Pancreas (tissue), 10 donors: ENCODE results near the gene CHD1. TPM values are rescaled to one million over a fixed set of nuclear protein-coding genes. Genes with fewer than 3 reads are reported as not detected.
A peak's percentile ranks its signal among the peaks of the same experiment; 100 is the strongest.

ENCODE experiments used
- ATAC-seq, 4 donors: fragments of 200-7000 bp; cut with Tn5 transposase; one replicate each; pipeline versions ENCODE4 v1.8.0 to v1.9.1; 2020; ENCODE audit warnings: mild to moderate bottlenecking in 4 of 4, moderate library complexity in 4 of 4
- DNase-seq, 6 donors: peaks; one replicate each; pipeline ENCODE4 v3.0.0-alpha.2; 2020
- FAIRE-seq: peaks from 2 replicates; lab custom pipeline; 2012; peaks lifted over from hg19 to GRCh38; lab: Jason Lieb, UNC
- H3K27ac ChIP-seq, 4 donors: fragments of 200-600 bp; sonication (generic); 1 replicate in 3 of 4; 2 replicates in 1 of 4; pipeline versions ENCODE4 v1.5.0 to v1.8.0; 2020
- H3K27me3 ChIP-seq, 4 donors: fragments of 200-600 bp; one replicate each; pipeline ENCODE4 v1.8.0; 2021
- H3K36me3 ChIP-seq, 3 donors: fragments of 200-600 bp; sonication (generic) in 1 of 3; one replicate each; pipeline versions ENCODE4 v1.5.0 to v1.8.0; 2020 to 2021
- H3K4me1 ChIP-seq, 3 donors: fragments of 200-600 bp; one replicate each; pipeline ENCODE4 v1.8.0; 2021
- H3K4me3 ChIP-seq, 4 donors: fragments of 200-600 bp; sonication (generic) in 2 of 4; one replicate each; pipeline versions ENCODE4 v1.5.0 to v1.8.0; 2020 to 2021
- H3K9me3 ChIP-seq, 4 donors: fragments of 200-600 bp; one replicate each; pipeline ENCODE4 v1.8.0; 2021
- CTCF ChIP-seq, 4 donors: fragments of 200-600 bp; sonication (generic) in 3 of 4; IDR thresholded peaks; one replicate each; pipeline versions ENCODE4 v1.5.0 to v1.8.0; 2021; ENCODE audit warnings: antibody characterized with exemption in 4 of 4
- WGBS, 2 donors: extraction: QIAGEN DNeasy Blood & Tissue Kit; methylation state at CpG; one replicate each; pipeline ENCODE4 v1.1.7; 2013; 5-methylcytosine and 5-hydroxymethylcytosine counted together
- intact Hi-C, 3 donors: fragments of 100-400 bp; cut with DNase I; formaldehyde crosslinking; loops; one replicate each; pipeline versions ENCODE4 v1.11.1 to v1.14.2; 2022
- polyA plus RNA-seq, 2 donors: library from polyadenylated mRNA; stranded (reverse); fragments of 200-250 nt; gene quantifications; one replicate each; pipeline ENCODE4 v1.2.3, GENCODE V29; 2013
- total RNA-seq, 6 donors: library from RNA; stranded (reverse); fragmentation: NEBNext Ultra II Directional in 4 of 6; extraction: Animal tissue kit (Norgen Biotek cat#: 25700) in 4 of 6; gene quantifications; one replicate each; pipeline versions ENCODE4 v1.2.1 to v1.2.4, GENCODE V29; 2021 to 2023
- donor health status: healthy with polysubstance abuse.
- donor health status: DM: no; HTN: no; CAD: no; lungs with moderate emphysema.
- donor health status: DM: no; HTN: no; CAD: no.
- donor health status: control.
- donor health status: control.
- donor health status: Bipolar disorder and iron deficiency.
- donor health status: DM: yes; HTN: yes; CAD: no.
- donor health status: DM: no; HTN: no; CAD: no.
- donor health status: DM: no; HTN: no; CAD: no.
- donor health status: DM: yes; HTN: yes; CAD: no.

Gene CHD1
- total and polyA plus RNA-seq, 8 donors, result 10.1 to 20.7 (median 12.4) TPM

GRCh38 chr5:98930972-98931762, 2.4 kb upstream of the CHD1 start:
- Histone ChIP-seq H3K9me3 (no peaks in the 10 kb centered on the region), H3K4me1 (peaks cover 5 to 22% (median 15%) of the 10 kb centered on the region in 3 donors), H3K36me3 (no peaks in the 10 kb centered on the region), H3K27ac (no peak overlapping the region), H3K27me3 (no peaks in the 10 kb centered on the region), H3K4me3 (peak overlapping the region in 1 of 4 donors; percentile 83)
- intact Hi-C loops, result loop anchor here in 1 of 3 donors (10.0 kb wide), 1 partner anchor 94 kb away; no protein-coding TSS in a partner anchor
- no peak for ATAC-seq
- 43 to 46% methylated on average over 5 of the region's 5 CpGs for WGBS, 2 donors
- DNase-seq, result no peak
- TF ChIP-seq CTCF (IDR thresholded peaks at IDR 0.05), result no peak
- no peak for FAIRE-seq

- peaks cover 0 to 6% (median 5%) of the 10 kb centered on the region in 3 donors for H3K36me3 ChIP-seq
- WGBS, 2 donors, result 2 to 3% methylated on average over 21 of the region's 21 CpGs
- peak overlapping the region; percentile 83 to 95 (median 89) for H3K4me3 ChIP-seq
- intact Hi-C loops, result loop anchor here in 1 of 3 donors (10.0 kb wide), 1 partner anchor 95 kb away; no protein-coding TSS in a partner anchor
- no peaks in the 10 kb centered on the region for H3K9me3 ChIP-seq
- FAIRE-seq, result peak; percentile 93
- peak in 1 of 6 donors; percentile 58 for DNase-seq
- no peak for TF ChIP-seq CTCF (IDR thresholded peaks at IDR 0.05)
- H3K27me3 ChIP-seq, result no peaks in the 10 kb centered on the region
- H3K27ac ChIP-seq, result peak overlapping the region; percentile 90 to 100 (median 98)
- peaks cover 14 to 25% (median 25%) of the 10 kb centered on the region in 3 donors for H3K4me1 ChIP-seq
- ATAC-seq, result peak in 1 of 4 donors; percentile 70
These were observed 997 bp upstream of the CHD1 start for GRCh38 chr5:98929710-98930298.

- TF ChIP-seq CTCF (IDR thresholded peaks at IDR 0.05), result no peak
- peak overlapping the region; percentile 90 to 100 (median 98) for H3K27ac ChIP-seq
- intact Hi-C loops, result no loop called here
- H3K4me1 ChIP-seq, result peaks cover 14 to 29% (median 25%) of the 10 kb centered on the region in 3 donors
- ATAC-seq, result peak; percentile 45 to 59 (median 50)
- H3K9me3 ChIP-seq, result no peaks in the 10 kb centered on the region
- peak overlapping the region; percentile 83 to 95 (median 89) for H3K4me3 ChIP-seq
- 0% methylated on average over 45 to 106 of the region's 106 CpGs for WGBS, 2 donors
- no peaks in the 10 kb centered on the region for H3K27me3 ChIP-seq
- no peak for FAIRE-seq
- H3K36me3 ChIP-seq, result peaks cover 0 to 12% (median 6%) of the 10 kb centered on the region in 3 donors
- DNase-seq, result peak; percentile 46 to 83 (median 74)
These were observed 576 bp downstream of the CHD1 start for GRCh38 chr5:98927989-98928872.

GRCh38 chr5:98927242-98927988, 1.4 kb downstream of the CHD1 start:
- no peak for ATAC-seq
- WGBS, 2 donors, result 1% methylated on average over 14 of the region's 14 CpGs
- Histone ChIP-seq H3K4me1 (peaks cover 14 to 29% (median 25%) of the 10 kb centered on the region in 3 donors), H3K9me3 (no peaks in the 10 kb centered on the region), H3K4me3 (peak overlapping the region; percentile 83 to 95 (median 89)), H3K36me3 (peaks cover 3 to 16% (median 9%) of the 10 kb centered on the region in 3 donors), H3K27me3 (no peaks in the 10 kb centered on the region), H3K27ac (peak overlapping the region; percentile 90 to 100 (median 98))
- TF ChIP-seq CTCF (IDR thresholded peaks at IDR 0.05), result no peak
- peak in 2 of 6 donors; percentile 5 to 34 for DNase-seq
- FAIRE-seq, result peak; percentile 85
- intact Hi-C loops, result no loop called here
